Activated T-helper 1 cell treated with anti-CD3 and anti-CD28 coated beads, Interleukin-12 subunit alpha, Interleukin-12 subunit beta, Interleukin-2, Interleukin-4 antibody, amounts not matched to agents 30 ng/mL and 10 ng/mL and 1 ng/mL, durations not matched to agents 14 hours and 24 hours and 36 hours (primary cell): ENCODE measurements around the gene CTTNBP2. TPM values are rescaled to one million over a fixed set of nuclear protein-coding genes. Genes with fewer than 3 reads are reported as not detected.
"Not testable (repeated sequence)": the region's sequence is repeated elsewhere in the genome, so short reads cannot be mapped to it uniquely, and the experiment has no call there.

ENCODE experiments used
- DNase-seq: peaks from one replicate; pipeline ENCODE4 v3.0.0; 2021; ENCODE audit warnings: low spot score
- H3K27ac Mint-ChIP-seq: one replicate; pipeline ENCODE4 v1.8.0; 2021; ENCODE audit warnings: mild to moderate bottlenecking, mixed read lengths
- H3K27me3 Mint-ChIP-seq: one replicate; pipeline ENCODE4 v1.8.0; 2022; ENCODE audit warnings: mild to moderate bottlenecking, moderate library complexity, mixed read lengths; ENCODE audit not compliant: insufficient read depth
- H3K36me3 Mint-ChIP-seq: one replicate; pipeline ENCODE4 v1.8.0; 2021; ENCODE audit warnings: low read depth, mixed read lengths
- H3K4me1 Mint-ChIP-seq: one replicate; pipeline ENCODE4 v1.8.0; 2021; ENCODE audit warnings: low read depth, mixed read lengths
- H3K4me3 Mint-ChIP-seq: one replicate; pipeline ENCODE4 v1.8.0; 2021; ENCODE audit warnings: mild to moderate bottlenecking, moderate library complexity, mixed read lengths
- H3K9me3 Mint-ChIP-seq: one replicate; pipeline ENCODE4 v1.8.0; 2021; ENCODE audit warnings: mixed read lengths
- intact Hi-C: fragments of 100-400 bp; cut with micrococcal nuclease; formaldehyde crosslinking; loops from one replicate; pipeline ENCODE4 v1.15.1; 2024
- total RNA-seq: library from RNA; stranded (reverse); gene quantifications from 2 replicates; pipeline ENCODE4 v1.2.3, GENCODE V29; 2022

Gene CTTNBP2
- total RNA-seq, 1 donor from 2014 or later = not detected

- H3K4me1 Mint-ChIP-seq = no peaks in the 10 kb centered on the region
- no peak overlapping the region for H3K27ac Mint-ChIP-seq
- H3K4me3 Mint-ChIP-seq = no peak overlapping the region
- intact Hi-C loops = no loop called here
- peaks cover 2% of the 10 kb centered on the region for H3K27me3 Mint-ChIP-seq
- DNase-seq = no peak
- no peaks in the 10 kb centered on the region for H3K9me3 Mint-ChIP-seq
- no peaks in the 10 kb centered on the region for H3K36me3 Mint-ChIP-seq
Observed at GRCh38 chr7:117724898-117725297, 148.3 kb downstream of the CTTNBP2 start.

GRCh38 chr7:117719377-117719776 is 153.9 kb downstream of the CTTNBP2 start:
- H3K4me3 Mint-ChIP-seq = no peak overlapping the region
- no peak overlapping the region for H3K27ac Mint-ChIP-seq
- H3K36me3 Mint-ChIP-seq = no peaks in the 10 kb centered on the region
- intact Hi-C loops = loop anchor here (5.0 to 10.0 kb wide), 2 partner anchors 315 to 507 kb away; no protein-coding TSS in a partner anchor
- no peaks in the 10 kb centered on the region for H3K27me3 Mint-ChIP-seq
- no peak for DNase-seq
- H3K4me1 Mint-ChIP-seq = no peaks in the 10 kb centered on the region
- H3K9me3 Mint-ChIP-seq = no peaks in the 10 kb centered on the region

- intact Hi-C loops = loop anchor here (5.0 to 10.0 kb wide), 2 partner anchors 313 to 506 kb away; no protein-coding TSS in a partner anchor
- Mint-ChIP-seq H3K4me1 (no peaks in the 10 kb centered on the region), H3K4me3 (no peak overlapping the region), H3K9me3 (no peaks in the 10 kb centered on the region), H3K27ac (no peak overlapping the region), H3K36me3 (no peaks in the 10 kb centered on the region), H3K27me3 (no peaks in the 10 kb centered on the region)
- no peak for DNase-seq
Observed at GRCh38 chr7:117718116-117718835, 155.0 kb downstream of the CTTNBP2 start.

GRCh38 chr7:117717357-117717756 is 155.9 kb downstream of the CTTNBP2 start:
- Mint-ChIP-seq H3K4me1 (no peaks in the 10 kb centered on the region), H3K36me3 (no peaks in the 10 kb centered on the region), H3K27ac (no peak overlapping the region), H3K4me3 (no peak overlapping the region), H3K27me3 (no peaks in the 10 kb centered on the region), H3K9me3 (no peaks in the 10 kb centered on the region)
- intact Hi-C loops = loop anchor here (5.0 to 10.0 kb wide), 2 partner anchors 313 to 505 kb away; no protein-coding TSS in a partner anchor
- no peak for DNase-seq

- intact Hi-C loops = loop anchor here (1.0 to 10.0 kb wide), 3 partner anchors 258 to 505 kb away; no protein-coding TSS in a partner anchor
- H3K4me1 Mint-ChIP-seq = no peaks in the 10 kb centered on the region
- H3K4me3 Mint-ChIP-seq = no peak overlapping the region
- H3K27ac Mint-ChIP-seq = no peak overlapping the region
- H3K9me3 Mint-ChIP-seq = no peaks in the 10 kb centered on the region
- no peaks in the 10 kb centered on the region for H3K36me3 Mint-ChIP-seq
- no peaks in the 10 kb centered on the region for H3K27me3 Mint-ChIP-seq
- no peak for DNase-seq
Observed at GRCh38 chr7:117716707-117717299, 156.4 kb downstream of the CTTNBP2 start.

GRCh38 chr7:117715784-117716445 is 157.3 kb downstream of the CTTNBP2 start:
- H3K9me3 Mint-ChIP-seq = no peaks in the 10 kb centered on the region
- no peak overlapping the region for H3K27ac Mint-ChIP-seq
- H3K4me3 Mint-ChIP-seq = no peak overlapping the region
- H3K36me3 Mint-ChIP-seq = no peaks in the 10 kb centered on the region
- H3K4me1 Mint-ChIP-seq = no peaks in the 10 kb centered on the region
- intact Hi-C loops = loop anchor here (1.0 to 10.0 kb wide), 3 partner anchors 257 to 504 kb away; no protein-coding TSS in a partner anchor
- no peak for DNase-seq
- H3K27me3 Mint-ChIP-seq = no peaks in the 10 kb centered on the region

GRCh38 chr7:117711556-117711955 is 161.7 kb downstream of the CTTNBP2 start:
- H3K27ac Mint-ChIP-seq = no peak overlapping the region
- intact Hi-C loops = loop anchor here (10.0 kb wide), 1 partner anchor 307 kb away; no protein-coding TSS in a partner anchor
- no peak for DNase-seq
- H3K4me3 Mint-ChIP-seq = no peak overlapping the region
- H3K36me3 Mint-ChIP-seq = no peaks in the 10 kb centered on the region
- no peaks in the 10 kb centered on the region for H3K4me1 Mint-ChIP-seq
- H3K9me3 Mint-ChIP-seq = no peaks in the 10 kb centered on the region
- H3K27me3 Mint-ChIP-seq = peaks cover 2% of the 10 kb centered on the region

GRCh38 chr7:117708173-117708572 is 165.1 kb downstream of the CTTNBP2 start:
- intact Hi-C loops, H3K27me3 Mint-ChIP-seq, DNase-seq, H3K4me1 Mint-ChIP-seq, H3K4me3 Mint-ChIP-seq, H3K9me3 Mint-ChIP-seq, H3K36me3 Mint-ChIP-seq, H3K27ac Mint-ChIP-seq: not testable (repeated sequence)

GRCh38 chr7:117707080-117707479 is 166.2 kb downstream of the CTTNBP2 start:
- Mint-ChIP-seq H3K4me3 (no peak overlapping the region), H3K4me1 (no peaks in the 10 kb centered on the region), H3K9me3 (no peaks in the 10 kb centered on the region), H3K27ac (no peak overlapping the region), H3K27me3 (peaks cover 2% of the 10 kb centered on the region), H3K36me3 (no peaks in the 10 kb centered on the region)
- intact Hi-C loops = no loop called here
- DNase-seq = no peak

GRCh38 chr7:117706210-117706609 is 167.0 kb downstream of the CTTNBP2 start:
- Mint-ChIP-seq H3K36me3 (no peaks in the 10 kb centered on the region), H3K9me3 (no peaks in the 10 kb centered on the region), H3K4me3 (no peak overlapping the region), H3K4me1 (no peaks in the 10 kb centered on the region), H3K27ac (no peak overlapping the region), H3K27me3 (peaks cover 2% of the 10 kb centered on the region)
- intact Hi-C loops = no loop called here
- no peak for DNase-seq

- no peaks in the 10 kb centered on the region for H3K4me1 Mint-ChIP-seq
Observed at GRCh38 chr7:117705630-117706029, 167.6 kb downstream of the CTTNBP2 start.

GRCh38 chr7:117704063-117704462 is 169.2 kb downstream of the CTTNBP2 start:
- Mint-ChIP-seq H3K4me1 (no peaks in the 10 kb centered on the region), H3K36me3 (no peaks in the 10 kb centered on the region), H3K27me3 (peaks cover 2% of the 10 kb centered on the region), H3K9me3 (no peaks in the 10 kb centered on the region), H3K27ac (no peak overlapping the region), H3K4me3 (no peak overlapping the region)
- DNase-seq = no peak
- intact Hi-C loops = no loop called here

More at GRCh38 chr7:117705630-117706029, 167.6 kb downstream of the CTTNBP2 start:
- no peak for DNase-seq
- no peak overlapping the region for H3K27ac Mint-ChIP-seq
- peaks cover 2% of the 10 kb centered on the region for H3K27me3 Mint-ChIP-seq
- no peaks in the 10 kb centered on the region for H3K9me3 Mint-ChIP-seq
- no peaks in the 10 kb centered on the region for H3K36me3 Mint-ChIP-seq
- no peak overlapping the region for H3K4me3 Mint-ChIP-seq
- intact Hi-C loops = no loop called here

GRCh38 chr7:117698018-117698417 is 175.2 kb downstream of the CTTNBP2 start:
- Mint-ChIP-seq H3K27me3 (no peaks in the 10 kb centered on the region), H3K9me3 (no peaks in the 10 kb centered on the region), H3K4me1 (no peaks in the 10 kb centered on the region), H3K4me3 (no peak overlapping the region), H3K27ac (no peak overlapping the region), H3K36me3 (no peaks in the 10 kb centered on the region)
- no peak for DNase-seq
- intact Hi-C loops = no loop called here
